AG09309 (cell line): ENCODE data around the gene NLGN4X.

Experiments used
- DNase-seq: peaks from one replicate; pipeline ENCODE4 v3.0.0-alpha.2; 2010; ENCODE audit warnings: low read depth
- H3K4me3 ChIP-seq: 2 replicates; pipeline ENCODE4 v1.5.1; 2011; ENCODE audit warnings: mild to moderate bottlenecking, low read depth, low read length, moderate library complexity; ENCODE audit not compliant: control insufficient read depth
- TF ChIP-seq, protein P1 (sequence below): IDR thresholded peaks from 2 replicates; pipeline ENCODE4 v1.5.1; 2011; ENCODE audit warnings: mild to moderate bottlenecking, low read depth, low read length, inconsistent platforms; ENCODE audit not compliant: insufficient read depth, control insufficient read depth; ENCODE audit errors: missing control alignments

Gene NLGN4X

GRCh38 chrX:6005856-6006255 is 222.8 kb downstream of the NLGN4X start:
- TF ChIP-seq, protein P1, sequence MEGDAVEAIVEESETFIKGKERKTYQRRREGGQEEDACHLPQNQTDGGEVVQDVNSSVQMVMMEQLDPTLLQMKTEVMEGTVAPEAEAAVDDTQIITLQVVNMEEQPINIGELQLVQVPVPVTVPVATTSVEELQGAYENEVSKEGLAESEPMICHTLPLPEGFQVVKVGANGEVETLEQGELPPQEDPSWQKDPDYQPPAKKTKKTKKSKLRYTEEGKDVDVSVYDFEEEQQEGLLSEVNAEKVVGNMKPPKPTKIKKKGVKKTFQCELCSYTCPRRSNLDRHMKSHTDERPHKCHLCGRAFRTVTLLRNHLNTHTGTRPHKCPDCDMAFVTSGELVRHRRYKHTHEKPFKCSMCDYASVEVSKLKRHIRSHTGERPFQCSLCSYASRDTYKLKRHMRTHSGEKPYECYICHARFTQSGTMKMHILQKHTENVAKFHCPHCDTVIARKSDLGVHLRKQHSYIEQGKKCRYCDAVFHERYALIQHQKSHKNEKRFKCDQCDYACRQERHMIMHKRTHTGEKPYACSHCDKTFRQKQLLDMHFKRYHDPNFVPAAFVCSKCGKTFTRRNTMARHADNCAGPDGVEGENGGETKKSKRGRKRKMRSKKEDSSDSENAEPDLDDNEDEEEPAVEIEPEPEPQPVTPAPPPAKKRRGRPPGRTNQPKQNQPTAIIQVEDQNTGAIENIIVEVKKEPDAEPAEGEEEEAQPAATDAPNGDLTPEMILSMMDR = no peak
- H3K4me3 ChIP-seq = no peak overlapping the region
- DNase-seq = no peak

GRCh38 chrX:6004529-6004928 is 224.1 kb downstream of the NLGN4X start:
- no peak for DNase-seq
- no peak overlapping the region for H3K4me3 ChIP-seq
- TF ChIP-seq, protein P1 = no peak

GRCh38 chrX:6002056-6002455 is 226.6 kb downstream of the NLGN4X start:
- no peak for DNase-seq
- H3K4me3 ChIP-seq = no peak overlapping the region
- TF ChIP-seq, protein P1 = no peak

DNA sequence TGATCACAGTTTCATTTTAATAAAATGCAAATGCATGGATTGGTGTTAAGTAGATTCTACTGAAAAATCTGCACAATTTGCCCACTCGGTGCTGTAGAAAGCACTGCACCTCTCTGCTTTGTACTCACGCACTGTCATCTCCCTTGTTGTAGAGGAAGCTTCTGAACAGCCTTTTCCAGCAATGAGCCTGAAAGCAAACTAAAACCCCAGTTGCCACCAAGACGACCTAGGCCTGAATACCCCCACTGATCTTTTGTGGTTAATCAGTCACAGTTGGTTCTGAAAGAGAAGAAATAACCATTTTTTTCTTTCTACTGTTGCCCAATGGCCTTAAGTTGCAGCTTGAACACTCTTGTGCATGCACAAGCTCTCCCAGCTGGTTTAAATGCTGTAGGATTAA is 229.8 kb downstream of the NLGN4X start:
- H3K4me3 ChIP-seq = no peak overlapping the region
- no peak for DNase-seq
- TF ChIP-seq, protein P1 = no peak

DNA sequence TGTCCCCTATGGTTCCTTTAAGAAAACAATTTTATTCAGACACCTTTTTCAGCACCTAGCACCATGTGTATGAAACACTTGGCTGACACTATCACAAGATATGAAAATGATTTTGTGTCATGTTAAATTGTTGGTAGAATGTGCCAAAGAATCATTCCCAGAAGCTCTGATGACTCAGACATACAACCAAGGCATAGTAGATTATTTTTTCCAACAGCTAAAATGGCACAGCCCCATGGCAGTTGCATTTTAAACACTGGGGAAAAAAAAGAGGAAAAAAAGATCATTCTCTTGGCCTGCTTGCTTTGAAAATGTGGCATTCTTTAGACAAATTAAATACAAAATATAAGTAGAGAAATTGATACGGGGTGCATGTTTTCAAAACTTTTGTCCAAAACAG is 230.2 kb downstream of the NLGN4X start:
- DNase-seq = no peak
- no peak overlapping the region for H3K4me3 ChIP-seq
- TF ChIP-seq, protein P1 = no peak

GRCh38 chrX:5991393-5991792 is 237.3 kb downstream of the NLGN4X start:
- DNase-seq = no peak
- TF ChIP-seq, protein P1 = no peak
- no peak overlapping the region for H3K4me3 ChIP-seq

GRCh38 chrX:5979338-5979737 is 249.3 kb downstream of the NLGN4X start:
- no peak for DNase-seq
- no peak overlapping the region for H3K4me3 ChIP-seq
- TF ChIP-seq, protein P1 = no peak
